Effector memory CD8-positive, alpha-beta T cell (primary cell): ENCODE measurements around the gene GRIN1.

Source experiments
- ATAC-seq: fragments of 150-1000 bp; cut with Tn5 transposase; replicated peaks from 2 replicates; pipeline ENCODE4 v1.10.0; 2021; ENCODE audit warnings: mild to moderate bottlenecking, moderate library complexity
- DNase-seq, 3 experiments: peaks; one replicate each; pipeline ENCODE4 v3.0.0; 2021
- H3K27ac Mint-ChIP-seq, 2 donors: one replicate each; pipeline ENCODE4 v1.8.0; 2022; ENCODE audit warnings: mild to moderate bottlenecking in 2 of 2, mixed read lengths in 2 of 2, moderate library complexity in 2 of 2
- H3K27me3 Mint-ChIP-seq, 2 donors: one replicate each; pipeline ENCODE4 v1.8.0; 2022; ENCODE audit warnings: mixed read lengths in 2 of 2
- H3K36me3 Mint-ChIP-seq: one replicate; pipeline ENCODE4 v1.8.0; 2022; ENCODE audit warnings: mild to moderate bottlenecking, moderate library complexity, mixed read lengths; ENCODE audit not compliant: insufficient read depth
- H3K4me1 Mint-ChIP-seq, 2 donors: one replicate each; pipeline ENCODE4 v1.8.0; 2022; ENCODE audit warnings: low read depth in 2 of 2, mixed read lengths in 2 of 2
- H3K4me3 Mint-ChIP-seq, 2 donors: one replicate each; pipeline ENCODE4 v1.8.0; 2022; ENCODE audit warnings: mild to moderate bottlenecking in 2 of 2, mixed read lengths in 2 of 2, moderate library complexity in 2 of 2
- H3K9me3 Mint-ChIP-seq, 2 donors: one replicate each; pipeline ENCODE4 v1.8.0; 2022; ENCODE audit warnings: mixed read lengths in 2 of 2

Gene GRIN1

GRCh38 chr9:137107982-137108381 is 31.0 kb upstream of the GRIN1 start:
- Mint-ChIP-seq H3K4me3 (no peak overlapping the region), H3K9me3 (no peaks in the 10 kb centered on the region), H3K27me3 (no peaks in the 10 kb centered on the region), H3K36me3 (peaks cover 24% of the 10 kb centered on the region), H3K27ac (no peak overlapping the region), H3K4me1 (peaks cover 0 to 3% of the 10 kb centered on the region in 2 donors)
- DNase-seq (no peak), ATAC-seq (no peak)

GRCh38 chr9:137108608-137109249 is 30.2 kb upstream of the GRIN1 start:
- no peak for ATAC-seq
- Mint-ChIP-seq H3K27ac (no peak overlapping the region), H3K4me1 (peaks cover 0 to 7% of the 10 kb centered on the region in 2 donors), H3K27me3 (no peaks in the 10 kb centered on the region), H3K9me3 (no peaks in the 10 kb centered on the region), H3K36me3 (peaks cover 24% of the 10 kb centered on the region), H3K4me3 (no peak overlapping the region)
- DNase-seq: no peak

- Mint-ChIP-seq H3K4me1 (peaks cover 0 to 7% of the 10 kb centered on the region in 2 donors), H3K9me3 (no peaks in the 10 kb centered on the region), H3K27ac (no peak overlapping the region), H3K27me3 (no peaks in the 10 kb centered on the region), H3K4me3 (no peak overlapping the region), H3K36me3 (peaks cover 20% of the 10 kb centered on the region)
- DNase-seq (no peak), ATAC-seq (no peak)
Measured at GRCh38 chr9:137109250-137110146, 29.5 kb upstream of the GRIN1 start.

GRCh38 chr9:137110147-137110910 is 28.6 kb upstream of the GRIN1 start:
- Mint-ChIP-seq H3K27ac (no peak overlapping the region), H3K27me3 (no peaks in the 10 kb centered on the region), H3K4me1 (peaks cover 0 to 7% of the 10 kb centered on the region in 2 donors), H3K9me3 (no peaks in the 10 kb centered on the region), H3K4me3 (no peak overlapping the region), H3K36me3 (peaks cover 12% of the 10 kb centered on the region)
- ATAC-seq: no peak
- DNase-seq: no peak

GRCh38 chr9:137110911-137111787 is 27.8 kb upstream of the GRIN1 start:
- no peak for ATAC-seq
- Mint-ChIP-seq H3K27me3 (no peaks in the 10 kb centered on the region), H3K9me3 (no peaks in the 10 kb centered on the region), H3K4me1 (peaks cover 0 to 7% of the 10 kb centered on the region in 2 donors), H3K36me3 (peaks cover 12% of the 10 kb centered on the region), H3K4me3 (peak overlapping the region in 1 of 2 donors; percentile 21), H3K27ac (no peak overlapping the region)
- no peak for DNase-seq

GRCh38 chr9:137111788-137112563 is 27.0 kb upstream of the GRIN1 start:
- DNase-seq (no peak), ATAC-seq (no peak)
- Mint-ChIP-seq H3K27me3 (no peaks in the 10 kb centered on the region), H3K9me3 (no peaks in the 10 kb centered on the region), H3K4me3 (peak overlapping the region in 1 of 2 donors; percentile 21), H3K36me3 (peaks cover 12% of the 10 kb centered on the region), H3K27ac (no peak overlapping the region), H3K4me1 (peaks cover 0 to 7% of the 10 kb centered on the region in 2 donors)

GRCh38 chr9:137112564-137113384 is 26.2 kb upstream of the GRIN1 start:
- H3K27me3 Mint-ChIP-seq: no peaks in the 10 kb centered on the region
- DNase-seq (no peak), ATAC-seq (no peak)
- H3K27ac Mint-ChIP-seq: peak overlapping the region in 1 of 2 donors; percentile 59
- H3K4me3 Mint-ChIP-seq: peak overlapping the region; percentile 75 to 77
- H3K36me3 Mint-ChIP-seq: peaks cover 12% of the 10 kb centered on the region
- H3K4me1 Mint-ChIP-seq: peaks cover 0 to 7% of the 10 kb centered on the region in 2 donors
- H3K9me3 Mint-ChIP-seq: no peaks in the 10 kb centered on the region

- Mint-ChIP-seq H3K4me3 (peak overlapping the region; percentile 75 to 77), H3K9me3 (no peaks in the 10 kb centered on the region), H3K4me1 (peaks cover 0 to 7% of the 10 kb centered on the region in 2 donors), H3K27me3 (no peaks in the 10 kb centered on the region), H3K27ac (peak overlapping the region in 1 of 2 donors; percentile 59), H3K36me3 (peaks cover 4% of the 10 kb centered on the region)
- ATAC-seq (peak; percentile 49), DNase-seq (no peak)
Measured at GRCh38 chr9:137113385-137114159, 25.4 kb upstream of the GRIN1 start.

GRCh38 chr9:137114220-137114612 is 24.7 kb upstream of the GRIN1 start:
- no peak for DNase-seq
- Mint-ChIP-seq H3K4me3 (peak overlapping the region in 1 of 2 donors; percentile 46), H3K27ac (no peak overlapping the region), H3K4me1 (peaks cover 0 to 7% of the 10 kb centered on the region in 2 donors), H3K36me3 (peaks cover 4% of the 10 kb centered on the region), H3K27me3 (no peaks in the 10 kb centered on the region), H3K9me3 (no peaks in the 10 kb centered on the region)
- ATAC-seq: peak; percentile 18

- peak within 1 kb of the TSS in 1 of 2 donors; percentile 59 for H3K27ac Mint-ChIP-seq
- ATAC-seq: peak; percentile 94
Measured at GRCh38 chr9:137114613-137115393, 24.2 kb upstream of the GRIN1 start, which contains the start of gene DPP7. DPP7 (minus strand) TSS chr9:137114733; CDS start chr9:137114713, 20 bp downstream.

More at GRCh38 chr9:137114613-137115393, 24.2 kb upstream of the GRIN1 start, which contains the start of gene DPP7:
- peaks cover 4% of the 10 kb centered on the region for H3K36me3 Mint-ChIP-seq
- H3K4me1 Mint-ChIP-seq: peaks cover 0 to 7% of the 10 kb centered on the region in 2 donors
- H3K9me3 Mint-ChIP-seq: no peaks in the 10 kb centered on the region
- no peaks in the 10 kb centered on the region for H3K27me3 Mint-ChIP-seq
- peak; percentile 72 to 78 (median 76) for DNase-seq
- peak within 1 kb of the TSS; percentile 75 to 77 for H3K4me3 Mint-ChIP-seq
